HepG2 (cell line): ENCODE measurements around the gene STAT6. TPM values are rescaled to one million over a fixed set of nuclear protein-coding genes. Genes with fewer than 3 reads are reported as not detected.

Source experiments
- ATAC-seq: fragments of 200-7000 bp; cut with Tn5 transposase; 3 replicates; pipeline ENCODE4 v1.9.1; 2020; ENCODE audit warnings: mild to moderate bottlenecking, moderate library complexity
- BruUV-seq: library from RNA; stranded (reverse); fragments of 400-500 nt; replicated peaks from 2 replicates; lab custom pipeline; 2021; lab: Mats Ljungman, UMichigan
- CTCF ChIA-PET: fragments of 300-600 bp; formaldehyde crosslinking; extraction: SDS; loops from one replicate; lab custom pipeline; 2021; ENCODE audit warnings: low total read pairs, inconsistent platforms, low intra/inter-chr PET ratio; lab: Yijun Ruan, JAX
- POLR2A ChIA-PET: fragments of 350-600 bp; sonication (Branson Sonifier 250); formaldehyde crosslinking; loops from one replicate; lab custom pipeline; 2020; ENCODE audit warnings: antibody characterized with exemption, inconsistent platforms; lab: Yijun Ruan, JAX
- DNase-seq: peaks from one replicate; pipeline ENCODE4 v3.0.0-alpha.2; 2015; ENCODE audit warnings: low spot score
- FAIRE-seq: peaks from 3 replicates; lab custom pipeline; 2011; peaks lifted over from hg19 to GRCh38; lab: Jason Lieb, UNC
- H2AFZ ChIP-seq: one replicate; pipeline ENCODE4 v1.6.1; 2011; ENCODE audit warnings: low read length, inconsistent platforms
- H3K27ac ChIP-seq: fragments of 300-600 bp; 3 replicates; pipeline ENCODE4 v1.8.0; 2011; ENCODE audit warnings: mixed run types, mild to moderate bottlenecking, mixed read lengths, low read length, inconsistent platforms; ENCODE audit not compliant: insufficient read depth; ENCODE audit errors: extremely low read length
- H3K27me3 ChIP-seq, 2 experiments: fragments of 200-600 bp in 1 of 2; 2 replicates in 1 of 2; 3 replicates in 1 of 2; pipeline versions ENCODE4 v1.6.0 to v1.8.0; 2011; ENCODE audit warnings: low read length in 2 of 2, mild to moderate bottlenecking in 2 of 2, moderate library complexity in 2 of 2, inconsistent platforms in 1 of 2; ENCODE audit not compliant: insufficient read depth in 2 of 2, control insufficient read depth in 1 of 2
- H3K36me3 ChIP-seq, 2 experiments: fragments of 200-600 bp in 1 of 2; replicated peaks in 1 of 2; 2 replicates in 1 of 2; 3 replicates in 1 of 2; pipeline versions ENCODE4 v1.5.1 to v1.8.0; 2011; ENCODE audit warnings: low read length in 2 of 2, inconsistent platforms in 1 of 2; ENCODE audit not compliant: insufficient read depth in 2 of 2, control insufficient read depth in 1 of 2
- H3K4me1 ChIP-seq: 2 replicates; pipeline ENCODE4 v1.5.1; 2012; ENCODE audit warnings: low read length, inconsistent platforms; ENCODE audit not compliant: insufficient read depth
- H3K4me2 ChIP-seq: 2 replicates; pipeline ENCODE4 v1.6.0; 2011; ENCODE audit warnings: low read depth, low read length, inconsistent platforms
- H3K4me3 ChIP-seq, 3 experiments: fragments of 200-600 bp in 1 of 3; sonication (generic), shearing (Covaris generic) in 1 of 3; replicated peaks in 1 of 3; 2 replicates each; pipeline ENCODE4 v1.5.1; 2011 to 2016; ENCODE audit warnings: low read length in 3 of 3, inconsistent platforms in 2 of 3, low read depth in 2 of 3, mild to moderate bottlenecking in 2 of 3, control low read depth in 1 of 3, mixed read lengths in 1 of 3; ENCODE audit not compliant: insufficient read depth in 1 of 3
- H3K79me2 ChIP-seq: one replicate; pipeline ENCODE4 v1.6.1; 2011; ENCODE audit warnings: low read length, inconsistent platforms; ENCODE audit not compliant: insufficient read depth
- H3K9ac ChIP-seq: 2 replicates; pipeline ENCODE4 v1.6.0; 2011; ENCODE audit warnings: mild to moderate bottlenecking, low read depth, low read length, inconsistent platforms; ENCODE audit not compliant: insufficient read depth
- H3K9me3 ChIP-seq: 2 replicates; pipeline ENCODE4 v1.5.1; 2012; ENCODE audit warnings: mild to moderate bottlenecking, low read length
- H4K20me1 ChIP-seq: 2 replicates; pipeline ENCODE4 v1.6.0; 2011; ENCODE audit warnings: inconsistent platforms, mild to moderate bottlenecking, low read length, moderate library complexity; ENCODE audit not compliant: insufficient read depth
- BHLHE40 ChIP-seq: IDR thresholded peaks from 2 replicates; pipeline ENCODE4 v1.6.1; 2011; ENCODE audit warnings: low read length, improper control_type of control experiment
- EP300 ChIP-seq, 3 experiments: sonication (generic) in 1 of 3; formaldehyde crosslinking in 1 of 3; IDR thresholded peaks; 2 replicates each; pipeline versions ENCODE4 v1.5.1 to v1.6.1; 2011 to 2020; ENCODE audit warnings: low read depth in 2 of 3, low read length in 2 of 3, borderline replicate concordance in 1 of 3, improper control_type of control experiment in 1 of 3, mild to moderate bottlenecking in 1 of 3, missing genetic modification reagents in 1 of 3, moderate library complexity in 1 of 3
- ERF ChIP-seq: IDR thresholded peaks from 2 replicates; pipeline ENCODE4 v1.6.1; 2018; ENCODE audit warnings: missing biosample characterization, missing genetic modification reagents
- KDM5B ChIP-seq: sonication (generic); formaldehyde crosslinking; IDR thresholded peaks from 2 replicates; pipeline ENCODE4 v1.4.0; 2020; ENCODE audit warnings: missing genetic modification reagents, mild to moderate bottlenecking, borderline replicate concordance
- MIXL1 ChIP-seq: IDR thresholded peaks from 2 replicates; pipeline ENCODE4 v1.6.1; 2016
- NR2C2 ChIP-seq: sonication (generic); formaldehyde crosslinking; IDR thresholded peaks from 2 replicates; pipeline ENCODE4 v1.4.0; 2020; ENCODE audit warnings: missing genetic modification reagents, mild to moderate bottlenecking, moderate library complexity, borderline replicate concordance
- RARA ChIP-seq: IDR thresholded peaks from 2 replicates; pipeline ENCODE4 v1.6.1; 2016; ENCODE audit warnings: missing genetic modification reagents, missing compliant biosample characterization
- RCOR2 ChIP-seq: IDR thresholded peaks from 2 replicates; pipeline ENCODE4 v1.6.1; 2016; ENCODE audit warnings: missing biosample characterization, missing genetic modification reagents
- SOX6 ChIP-seq, 2 experiments: fragments of 450-650 bp in 1 of 2; sonication (generic) in 1 of 2; formaldehyde crosslinking in 1 of 2; IDR thresholded peaks; 2 replicates each; pipeline versions ENCODE4 v1.4.0 to v1.6.1; 2017 to 2020; ENCODE audit warnings: antibody characterized with exemption in 1 of 2, mild to moderate bottlenecking in 1 of 2, missing genetic modification reagents in 1 of 2
- TEAD3 ChIP-seq: optimal IDR thresholded peaks from 2 replicates; pipeline ENCODE3; 2016; ENCODE audit warnings: borderline replicate concordance
- TFAP4 ChIP-seq: sonication (generic); IDR thresholded peaks from 2 replicates; pipeline ENCODE4 v1.6.1; 2016; ENCODE audit warnings: low read depth, borderline replicate concordance
- ZBED4 ChIP-seq: sonication (generic); formaldehyde crosslinking; IDR thresholded peaks from 2 replicates; pipeline ENCODE4 v1.4.0; 2020; ENCODE audit warnings: missing genetic modification reagents, borderline replicate concordance
- ZC3H4 ChIP-seq: sonication (generic); formaldehyde crosslinking; IDR thresholded peaks from 2 replicates; pipeline ENCODE4 v1.4.0; 2020; ENCODE audit warnings: missing genetic modification reagents, borderline replicate concordance
- ZNF263 ChIP-seq: sonication (generic); formaldehyde crosslinking; IDR thresholded peaks from 2 replicates; pipeline ENCODE4 v1.4.0; 2020; ENCODE audit warnings: missing genetic modification reagents
- ZNF337 ChIP-seq: sonication (generic); formaldehyde crosslinking; IDR thresholded peaks from 2 replicates; pipeline ENCODE4 v1.5.1; 2020; ENCODE audit warnings: missing genetic modification reagents, low read depth, mild to moderate bottlenecking, borderline replicate concordance
- ZNF430 ChIP-seq: sonication (generic); formaldehyde crosslinking; IDR thresholded peaks from 2 replicates; pipeline ENCODE4 v1.9.0; 2021; ENCODE audit warnings: mild to moderate bottlenecking, missing genetic modification reagents
- ZNF770 ChIP-seq: sonication (generic); formaldehyde crosslinking; IDR thresholded peaks from 2 replicates; pipeline ENCODE4 v1.5.0; 2020; ENCODE audit warnings: mild to moderate bottlenecking, missing genetic modification reagents
- WGBS: methylation state at CpG from one replicate; pipeline ENCODE4 v1.1.6; 2017; ENCODE audit warnings: low lambda C conversion rate; 5-methylcytosine and 5-hydroxymethylcytosine counted together
- in situ Hi-C: cut with HindIII; loops from 2 replicates; pipeline ENCODE4 v1.10.0; 2017; ENCODE audit warnings: low pct_unique_long_range_greater_than_20kb; ENCODE audit not compliant: extremely low pct_ligation_motif_present
- intact Hi-C: fragments of 100-400 bp; cut with micrococcal nuclease; formaldehyde crosslinking; loops from one replicate; pipeline ENCODE4 v1.10.0; 2022; ENCODE audit not compliant: unreplicated experiment
- polyA plus RNA-seq, 8 experiments: library from polyadenylated mRNA; depleted of rRNA in 3 of 8; stranded (reverse) in 7 of 8; unstranded in 1 of 8; fragments of >200 nt; fragmentation: Illumina TruSeq in 4 of 8; extraction: Trizol in 4 of 8; gene quantifications; 2 replicates each; pipeline versions ENCODE4 v1.2.1 to v1.2.3, GENCODE V29; 2011 to 2016; ENCODE audit warnings: low read depth in 4 of 8, missing spikeins in 1 of 8, mixed read lengths in 1 of 8; ENCODE audit not compliant: insufficient read depth in 1 of 8
- total RNA-seq, 5 experiments: library from RNA; depleted of rRNA; stranded (reverse); fragments of >200 nt; fragmentation: Illumina TruSeq; extraction: Trizol; gene quantifications; 2 replicates each; pipeline ENCODE4 v1.2.3, GENCODE V29; 2016; ENCODE audit warnings: low read depth in 1 of 5

Gene STAT6
- total and polyA plus RNA-seq, 2 of the 13 experiments (the other 11 are each of a cell fraction or from before 2014, with no cell fraction given): 28.0 to 62.2 TPM

DNA sequence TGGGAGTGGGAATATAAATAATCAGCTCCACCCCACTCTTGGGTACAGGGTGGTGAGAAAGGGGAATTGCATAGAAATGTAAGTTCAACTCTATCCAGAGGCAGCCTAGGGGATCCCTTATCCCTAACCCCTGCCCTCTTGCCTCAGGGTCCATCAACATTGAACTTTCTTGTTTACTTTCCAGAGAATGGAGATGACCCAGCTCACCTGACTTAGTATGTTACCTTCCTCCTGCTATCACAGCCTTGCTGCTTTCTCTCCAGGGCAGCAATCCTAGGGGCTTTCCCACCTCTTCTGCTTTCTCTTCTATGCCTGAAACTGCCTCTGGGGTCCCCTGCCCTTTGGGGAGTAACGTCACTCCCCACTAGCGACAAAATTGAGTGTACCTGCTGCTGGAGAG, 19.8 kb upstream of the STAT6 start:
- peaks cover 5 to 7% of the 10 kb centered on the region in 2 experiments; a peak in 2 of 5 replicates for H3K36me3 ChIP-seq
- no peaks in the 10 kb centered on the region for H3K9me3 ChIP-seq
- intact Hi-C loops: loop anchor here (1.0 kb wide), 1 partner anchor 98 kb away; the partner anchor contains the start of gene SHMT2
- no peak overlapping the region for H2AFZ ChIP-seq
- peaks cover 74% of the 10 kb centered on the region for H3K4me1 ChIP-seq
- DNase-seq: peak; percentile 73
- H3K27me3 ChIP-seq: no peaks in the 10 kb centered on the region; a peak in 1 of 5 replicates
- H4K20me1 ChIP-seq: peaks cover 31% of the 10 kb centered on the region
- peaks cover 64% of the 10 kb centered on the region for H3K79me2 ChIP-seq
- H3K27ac ChIP-seq: peak overlapping the region; percentile 40
- peak overlapping the region; percentile 94 for H3K4me2 ChIP-seq
- in situ Hi-C loops: loop anchor here (5.0 kb wide), 1 partner anchor 46 kb away; no protein-coding TSS in a partner anchor
- ChIA-PET POLR2A (interaction anchor here (0.7 to 16.0 kb wide), 7 partner anchors 6 to 105 kb away, joined by 3 to 827 read pairs (median 20); partner anchors contain the start of genes LRP1-AS and STAT6), CTCF (no interaction called here)
- peak overlapping the region; percentile 87 to 96 (median 88); a peak in 5 of 6 replicates for H3K4me3 ChIP-seq
- FAIRE-seq: peak; percentile 81
- H3K9ac ChIP-seq: peak overlapping the region; percentile 76
- ATAC-seq: peak; percentile 18
- no TSS peak for BruUV-seq
- WGBS: 14% methylated on average over 2 of the region's 2 CpGs
- TF ChIP-seq ZBED4 (CRISPR knock-in tag) (peak; percentile 21; the same call in 1 of the 2 replicates), ZNF430 (CRISPR knock-in tag) (0 out of 2 replicates have a peak, but pooled peaks have one; percentile 19), ERF (CRISPR knock-in tag) (peak; percentile 42; the same call in 1 of the 2 replicates), KDM5B (no peak), ZNF263 (CRISPR knock-in tag) (no peak), MIXL1 (CRISPR knock-in tag) (0 out of 2 replicates have a peak, but pooled peaks have one; percentile 34), ZNF337 (CRISPR knock-in tag) (no peak), BHLHE40 (peak; percentile 76), NR2C2 (peak; percentile 89), ZC3H4 (CRISPR knock-in tag) (no peak), SOX6 (IDR thresholded peaks at IDR 0.05) (no peak), SOX6 (CRISPR knock-in tag; IDR thresholded peaks at IDR 0.05) (peak; percentile 80), TFAP4 (peak; percentile 74; the same call in 1 of the 2 replicates), RCOR2 (CRISPR knock-in tag) (peak; percentile 68), ZNF770 (CRISPR knock-in tag) (no peak), EP300 (IDR thresholded peaks at IDR 0.05; ENCODE audit: low read depth in 2 of 2, low read length in 2 of 2) (peak in 1 of 2 experiments; percentile 73; a peak in 2 of 4 replicates), EP300 (CRISPR knock-in tag; IDR thresholded peaks at IDR 0.05; ENCODE audit: borderline replicate concordance) (no peak), TEAD3 (CRISPR knock-in tag) (peak; percentile 64), RARA (CRISPR knock-in tag) (peak; percentile 92)
